Stimulated activated CD4-positive, alpha-beta T cell treated with anti-CD3 and anti-CD28 coated beads, Interleukin-2, amount 100 ng/mL, for 24 hours (primary cell): ENCODE data around the gene MXRA7.

Experiments used
- DNase-seq, 2 donors: peaks; one replicate each; pipeline ENCODE4 v3.0.0-alpha.2; 2020

The MXRA7 gene

DNA sequence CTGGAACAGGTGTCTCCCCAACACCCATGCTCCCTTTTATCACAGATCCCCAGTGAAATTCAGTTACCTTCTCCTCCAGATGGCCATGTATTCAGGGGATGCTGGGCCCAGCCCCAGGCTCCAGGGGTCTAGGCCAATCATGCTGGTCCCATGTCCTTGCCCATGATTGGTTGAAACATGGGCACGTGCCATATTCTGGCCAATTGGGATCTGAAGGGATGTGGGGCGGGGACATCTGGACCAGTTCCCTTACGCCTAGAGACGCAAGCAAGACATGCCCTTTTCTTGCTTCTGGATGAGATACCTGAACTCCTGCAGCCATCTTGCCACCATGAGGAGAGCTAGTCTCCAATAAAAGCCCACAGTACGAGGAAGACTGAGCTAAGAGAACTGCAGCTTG is 36.2 kb downstream of the MXRA7 start:
- no peak for DNase-seq

DNA sequence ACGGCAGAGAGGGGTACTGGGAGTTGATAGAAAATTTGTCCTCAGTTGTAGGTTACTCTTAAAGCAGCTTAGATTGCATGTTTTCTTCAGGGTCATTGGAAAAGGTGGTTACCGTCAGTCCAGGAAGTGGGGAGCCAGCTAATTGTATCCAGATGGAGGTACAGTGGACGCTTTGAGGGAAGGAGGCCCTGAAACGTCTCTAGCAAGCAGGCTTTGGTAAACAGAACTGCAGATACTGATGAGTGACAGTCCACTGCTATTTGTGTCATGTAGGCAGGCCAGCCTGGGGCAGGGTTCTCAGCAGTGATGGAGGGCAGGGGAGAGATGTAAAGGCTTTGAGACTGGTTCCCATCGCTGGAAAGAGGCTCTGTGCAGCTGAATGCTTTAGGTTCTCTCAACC is 37.0 kb downstream of the MXRA7 start:
- DNase-seq, result no peak

DNA sequence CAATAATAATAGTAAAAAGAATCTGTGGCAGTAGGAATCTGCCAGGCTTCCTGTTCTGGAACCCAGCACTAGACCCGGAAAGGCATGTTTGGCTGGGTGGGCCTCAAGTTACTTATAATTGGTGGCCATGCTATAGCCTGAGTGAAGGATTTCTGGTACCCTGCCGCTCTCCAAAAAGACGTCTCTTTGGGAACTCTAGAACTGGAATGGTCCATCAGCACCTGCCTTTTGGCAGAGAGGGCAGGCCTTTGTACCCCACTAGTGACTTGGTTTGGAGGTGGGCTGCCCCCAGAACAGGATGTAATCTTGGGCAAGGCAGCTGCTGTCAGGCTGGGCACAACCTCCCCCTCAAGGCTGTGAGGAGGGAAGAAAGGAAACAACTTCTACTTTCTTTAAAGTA is 37.9 kb downstream of the MXRA7 start:
- no peak for DNase-seq

DNA sequence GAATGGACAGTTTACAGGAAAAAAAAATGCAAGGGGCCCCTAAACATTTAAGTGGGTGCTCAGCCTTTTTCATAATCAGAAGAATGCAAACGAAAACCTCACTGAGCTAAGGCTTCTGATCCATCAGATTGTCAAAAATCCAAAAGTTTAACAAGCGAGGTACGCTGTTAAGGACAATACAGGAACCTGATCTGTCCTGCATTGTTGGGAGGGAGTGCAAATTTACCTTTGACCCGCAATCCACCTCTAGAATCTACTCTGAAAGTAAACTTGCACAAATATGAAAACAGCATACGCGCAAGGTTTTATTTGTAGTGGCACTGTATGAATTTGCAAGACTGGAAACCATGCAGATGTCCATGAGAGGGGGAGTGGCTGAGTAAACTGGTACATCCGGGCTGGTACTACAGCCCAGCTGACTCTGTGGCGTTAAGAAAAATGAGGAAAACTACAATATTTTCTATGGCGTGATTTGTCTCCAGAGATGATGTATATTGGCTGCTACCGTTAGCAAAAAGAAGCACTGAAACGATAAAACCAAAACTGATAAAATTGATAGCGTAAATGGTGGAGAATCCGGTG is 38.4 kb downstream of the MXRA7 start:
- no peak for DNase-seq

DNA sequence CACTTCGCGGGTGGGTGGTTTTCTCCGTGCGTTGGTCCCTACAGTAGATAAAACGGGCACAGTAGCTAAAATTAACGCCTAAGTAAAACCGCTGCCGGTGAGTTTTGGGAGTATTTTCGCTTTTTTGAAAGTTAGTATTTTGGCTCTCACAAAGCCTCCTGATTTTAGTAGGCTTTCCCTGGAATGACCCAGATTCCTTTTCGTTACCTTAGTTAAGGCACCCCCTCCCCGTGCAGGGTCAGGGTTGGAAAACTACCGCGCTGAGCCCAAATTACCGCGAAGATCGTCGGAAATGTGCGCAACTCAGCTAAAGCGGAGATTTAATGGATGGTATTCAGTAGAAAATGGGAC is 38.9 kb downstream of the MXRA7 start:
- no peak for DNase-seq

DNA sequence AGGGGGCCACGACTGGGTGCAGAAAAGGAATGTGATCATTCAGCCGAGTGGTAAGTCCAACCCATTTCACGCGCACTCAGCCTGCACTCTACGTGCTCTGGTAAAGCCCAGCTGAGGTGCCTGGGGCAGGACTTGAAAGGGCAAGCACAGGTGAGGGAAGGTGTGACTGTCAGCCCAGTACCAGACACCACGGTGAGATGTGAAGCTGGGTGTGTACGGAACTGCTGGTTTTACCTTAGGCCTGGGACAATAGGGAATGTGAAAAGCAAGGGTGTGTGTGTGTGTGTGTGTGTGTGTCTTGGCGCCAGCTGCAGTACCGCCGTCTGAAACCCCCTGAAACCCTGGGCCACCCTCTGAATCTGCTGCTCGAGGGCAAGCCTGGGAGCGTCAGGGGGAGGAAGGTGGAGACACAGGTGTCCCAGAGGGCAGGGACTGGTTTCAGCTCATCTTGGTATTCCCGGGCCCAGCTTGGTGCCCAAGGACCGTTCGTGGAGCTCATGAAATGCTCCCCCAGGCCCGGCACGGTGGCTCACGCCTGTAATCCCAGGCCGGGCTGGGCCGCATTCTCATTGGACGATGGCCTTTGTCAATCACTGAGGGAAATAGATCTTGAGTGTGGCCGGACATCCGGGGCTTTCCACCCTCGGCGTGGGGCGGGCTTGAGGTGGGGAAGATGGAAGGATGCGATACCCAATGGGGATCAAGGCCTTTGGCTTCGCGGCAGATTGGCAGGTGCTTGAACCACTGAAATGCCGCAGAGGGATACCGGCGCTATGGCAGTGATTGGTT is 39.4 kb downstream of the MXRA7 start:
- peak; percentile 99 for DNase-seq

DNA sequence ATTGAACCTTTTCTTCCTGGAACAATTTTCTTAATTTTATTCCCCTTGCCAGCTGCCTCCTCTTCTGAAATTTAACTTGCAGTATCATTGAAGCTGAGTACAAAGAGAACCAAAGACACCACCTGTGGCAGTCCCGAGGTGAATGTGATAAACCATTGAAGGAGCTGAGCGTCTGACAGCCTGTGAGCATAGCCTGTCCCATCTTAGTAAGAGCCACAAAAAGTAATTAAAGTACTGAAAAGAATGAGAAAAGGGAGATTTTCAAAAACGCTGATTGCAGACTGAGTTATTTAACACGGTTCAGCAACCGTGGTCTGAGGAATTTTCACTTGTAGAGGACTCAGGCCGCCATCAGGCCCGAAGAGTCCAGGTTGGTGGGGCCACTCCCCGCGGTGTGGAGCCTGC is 40.0 kb downstream of the MXRA7 start:
- DNase-seq, result no peak

DNA sequence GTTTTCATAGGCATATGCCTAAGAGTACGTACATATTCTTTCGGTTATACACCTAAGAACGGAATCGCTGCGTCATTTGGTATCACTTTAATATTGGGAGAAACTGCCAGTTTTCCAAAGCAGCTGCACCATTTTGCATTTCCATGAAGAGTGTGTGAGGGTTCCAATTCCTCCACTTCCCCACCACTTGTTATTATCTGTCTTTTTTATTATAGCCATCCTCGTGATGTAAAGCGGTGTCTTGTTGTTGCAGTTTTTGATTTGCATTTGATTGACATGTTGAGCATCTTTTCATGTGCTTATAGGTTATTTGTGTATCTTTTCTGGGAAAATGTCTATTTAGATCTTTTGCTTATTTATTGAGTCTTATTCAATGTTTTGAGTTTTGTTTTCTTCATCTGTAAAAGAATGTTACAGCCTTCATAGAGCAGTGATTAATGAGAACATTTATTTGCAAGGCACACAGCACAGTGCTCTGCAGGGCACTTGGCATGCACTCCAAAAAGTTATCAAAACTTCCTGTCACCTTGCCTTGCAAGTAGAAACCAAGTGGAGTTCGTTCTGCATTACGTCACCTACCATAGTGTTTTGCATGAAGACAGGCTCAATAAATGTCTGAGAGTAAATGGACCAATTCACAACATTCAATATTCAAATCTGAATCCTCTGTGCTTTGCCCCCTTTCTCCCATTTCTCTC is 40.6 kb downstream of the MXRA7 start:
- DNase-seq, result no peak

DNA sequence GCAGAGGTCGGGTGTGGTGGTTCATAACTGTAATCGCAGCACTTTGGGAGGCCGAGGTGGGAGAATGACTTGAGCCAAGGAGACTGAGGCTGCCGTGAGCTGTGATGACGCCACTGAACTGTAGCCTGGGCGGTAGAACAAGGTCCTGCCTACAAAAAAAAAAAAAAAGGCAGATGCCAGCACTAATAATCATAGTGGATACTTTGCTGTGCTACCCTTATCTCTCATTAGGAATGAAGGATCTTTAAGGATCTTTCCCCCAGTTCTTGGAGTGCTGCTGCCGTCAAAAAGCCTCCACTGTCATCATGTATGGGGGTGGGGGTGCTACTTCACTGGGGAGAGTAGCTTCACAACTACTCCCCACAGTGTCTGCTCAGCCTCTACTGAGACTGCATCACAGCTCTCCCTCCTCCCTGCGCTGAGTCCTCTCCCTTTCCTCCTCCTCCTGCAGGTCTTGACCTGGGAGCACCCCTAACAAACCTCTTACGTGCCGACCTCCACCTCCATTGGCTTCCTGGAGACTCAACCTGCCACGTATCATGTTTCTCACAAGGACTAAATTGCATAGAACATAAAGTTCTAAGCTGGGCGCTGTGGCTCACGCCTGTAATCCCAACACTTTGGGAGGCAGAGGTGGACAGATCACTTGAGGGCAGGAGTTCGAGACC is 42.8 kb downstream of the MXRA7 start:
- DNase-seq, result no peak

DNA sequence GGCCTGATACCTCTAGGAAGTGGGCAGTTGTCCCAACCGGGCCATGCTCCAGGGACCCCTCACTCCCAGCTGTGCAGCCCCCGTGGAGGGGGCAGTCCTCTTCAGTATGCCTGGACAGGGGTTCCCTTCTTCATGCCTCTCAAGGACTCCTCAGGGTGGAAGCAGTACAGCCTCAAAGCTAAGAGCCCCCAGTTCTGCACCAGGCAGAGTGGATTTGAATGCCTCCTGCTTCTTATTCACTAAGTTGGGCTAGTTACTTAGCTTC is 43.3 kb downstream of the MXRA7 start:
- no peak for DNase-seq

DNA sequence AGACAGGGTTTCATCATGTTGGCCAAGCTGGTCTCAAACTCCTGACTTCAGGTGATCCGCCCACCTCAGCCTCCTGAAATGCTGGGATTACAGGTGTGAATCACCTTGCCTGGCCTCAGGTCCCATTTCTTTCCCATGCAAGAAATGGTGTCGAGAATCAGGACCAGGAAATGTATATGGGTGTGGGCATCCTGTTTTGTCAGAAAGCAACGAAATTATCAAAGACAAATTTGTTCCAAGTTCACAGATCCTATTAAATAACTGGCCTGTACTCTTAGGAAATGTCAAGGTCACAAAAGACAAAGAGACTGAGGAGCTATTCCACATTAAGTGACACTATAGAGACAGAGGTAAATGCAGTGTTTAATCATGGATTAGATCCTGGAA is 50.1 kb downstream of the MXRA7 start:
- no peak for DNase-seq

DNA sequence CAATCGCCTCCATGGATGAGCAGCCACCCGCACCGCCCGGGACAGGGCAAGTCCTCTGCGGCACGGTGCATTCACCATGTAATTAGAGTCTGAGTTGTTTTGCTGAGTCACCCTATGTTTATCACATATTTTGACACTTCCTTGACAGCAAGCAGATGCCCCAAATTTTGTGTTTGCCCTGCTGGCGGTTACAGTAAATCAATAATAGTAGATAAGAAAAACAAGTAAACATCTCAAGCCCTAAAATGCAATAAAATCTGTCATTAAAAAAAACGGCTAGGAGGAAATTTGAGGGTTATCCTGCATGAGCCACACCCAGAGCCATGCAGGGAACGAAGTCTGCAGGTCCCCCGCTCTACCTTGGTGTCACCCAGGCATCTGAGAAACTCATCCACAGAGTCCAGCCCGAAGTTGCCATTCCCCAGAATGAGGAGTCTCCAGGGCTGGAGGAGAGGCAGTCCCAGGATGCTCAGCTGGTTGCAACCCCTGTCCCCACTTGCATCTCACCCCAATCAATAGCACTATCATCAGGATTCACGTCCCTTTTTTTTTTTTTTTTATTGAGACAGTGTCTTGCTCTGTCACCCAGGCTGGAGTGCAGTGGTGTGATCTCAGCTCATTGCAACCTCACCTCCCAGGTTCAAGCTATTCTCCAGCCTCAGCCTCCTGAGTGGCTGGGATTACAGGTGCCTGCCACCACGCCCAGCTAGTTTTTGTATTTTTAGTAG is 50.7 kb downstream of the MXRA7 start:
- no peak for DNase-seq

DNA sequence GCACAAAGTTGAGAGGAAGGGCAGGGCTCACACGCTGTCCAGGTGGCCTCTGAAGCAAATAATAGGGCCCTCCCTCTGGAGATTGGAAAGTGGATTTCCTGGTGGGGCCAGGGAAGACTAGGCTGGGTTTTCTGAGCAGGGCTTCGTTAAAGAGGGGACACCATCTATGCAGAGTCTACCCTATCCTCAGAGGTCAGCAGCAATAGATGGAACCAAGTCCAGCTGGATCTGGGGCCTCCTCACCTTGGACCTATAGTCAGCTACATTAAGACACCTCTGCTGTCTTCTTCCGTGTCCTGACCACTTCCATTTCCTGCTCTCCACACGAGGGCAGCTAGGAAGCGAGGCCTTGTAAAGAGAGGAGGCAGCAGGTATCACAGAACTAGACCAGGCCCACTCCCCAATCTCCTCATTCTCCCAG is 52.5 kb downstream of the MXRA7 start:
- DNase-seq, result no peak

DNA sequence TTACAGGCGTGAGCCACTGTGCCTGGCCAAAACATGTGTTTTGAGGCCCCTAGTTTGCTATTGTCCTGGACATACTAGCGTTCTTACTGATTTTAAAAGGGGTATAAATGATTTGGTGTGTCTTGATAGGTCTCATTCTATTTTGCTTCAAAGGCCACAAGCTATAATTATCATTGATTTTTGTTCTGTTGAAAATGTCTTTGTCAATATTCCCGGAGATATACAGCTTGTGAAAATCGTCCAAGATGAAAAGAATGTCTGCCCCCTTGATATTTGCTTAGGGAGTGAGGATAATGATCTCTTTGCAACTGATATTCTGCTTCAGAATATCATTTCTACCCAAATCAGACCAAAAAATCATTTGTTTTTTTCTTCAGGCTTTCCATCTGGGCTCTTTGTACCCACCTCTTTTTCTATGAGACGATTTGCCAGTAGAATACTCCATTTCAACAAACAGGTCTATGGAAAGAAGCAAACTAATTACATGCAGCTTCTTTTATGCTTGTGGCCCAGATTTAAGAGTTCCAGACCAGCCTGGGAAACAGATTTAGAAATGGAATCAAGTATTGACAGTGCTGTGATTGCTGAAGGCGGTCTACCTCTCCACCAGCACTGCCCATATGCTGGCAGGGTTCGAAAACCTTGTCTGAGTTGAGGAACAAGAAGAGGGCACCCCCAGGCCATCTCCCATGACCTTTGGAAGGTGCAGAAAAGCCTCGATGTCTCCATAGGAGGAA is 53.1 kb downstream of the MXRA7 start:
- DNase-seq, result no peak

DNA sequence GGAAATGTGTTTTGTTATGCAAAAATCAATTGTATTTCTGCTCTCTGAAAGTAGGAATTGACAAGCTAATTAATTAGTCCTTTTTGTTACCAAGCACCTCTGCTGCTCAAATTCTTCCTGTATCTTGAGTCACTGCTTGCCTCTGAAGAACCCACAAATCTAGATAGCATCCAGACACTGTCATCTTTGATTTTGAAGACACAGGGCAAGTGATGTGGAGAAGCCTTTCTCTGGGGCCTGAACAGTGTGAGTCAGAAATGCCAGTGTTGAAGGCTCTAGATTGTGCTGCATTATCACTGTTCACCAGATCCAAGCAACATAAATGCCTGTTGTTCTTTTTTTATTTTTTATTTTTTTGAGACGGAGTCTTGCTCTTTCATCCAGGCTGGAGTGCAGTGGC is 56.4 kb downstream of the MXRA7 start:
- no peak for DNase-seq

DNA sequence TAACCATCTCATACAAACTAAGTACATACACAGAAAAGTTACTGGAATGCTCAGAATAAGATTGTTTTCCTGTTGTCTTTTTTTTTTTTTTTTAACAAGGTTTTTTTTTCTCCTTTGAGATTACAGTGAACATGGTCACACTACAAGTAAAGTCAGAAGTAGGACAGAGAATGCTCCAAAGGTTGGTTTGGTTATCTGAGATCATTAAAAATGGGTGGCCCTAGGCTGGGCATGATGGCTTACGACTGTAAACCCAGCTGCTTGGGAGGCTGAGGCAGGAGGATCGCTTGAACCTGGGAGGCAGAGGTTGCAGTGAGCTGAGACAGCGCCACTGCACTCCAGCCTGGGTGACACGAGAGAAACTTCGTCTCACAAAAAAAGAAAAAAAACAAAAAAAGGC is 60.3 kb downstream of the MXRA7 start:
- no peak for DNase-seq

DNA sequence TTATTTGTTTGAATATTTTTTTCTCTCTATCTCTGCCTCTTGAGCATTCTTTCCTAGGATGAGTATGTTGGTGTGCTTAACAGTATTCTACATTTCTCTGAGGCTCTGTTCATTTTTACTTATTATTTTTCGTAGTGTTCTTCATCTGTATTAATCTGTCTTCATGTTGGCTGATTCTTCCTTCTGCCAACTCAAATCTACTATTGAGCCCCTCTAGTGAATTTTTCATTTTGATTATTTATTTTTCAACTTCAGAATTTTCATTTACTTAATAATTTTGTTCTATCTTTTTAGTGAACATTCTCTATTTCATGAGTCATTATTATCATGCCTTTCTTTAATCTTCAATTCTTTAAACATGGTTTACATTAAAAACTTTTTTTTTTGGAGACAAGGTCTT is 64.1 kb downstream of the MXRA7 start:
- no peak for DNase-seq

DNA sequence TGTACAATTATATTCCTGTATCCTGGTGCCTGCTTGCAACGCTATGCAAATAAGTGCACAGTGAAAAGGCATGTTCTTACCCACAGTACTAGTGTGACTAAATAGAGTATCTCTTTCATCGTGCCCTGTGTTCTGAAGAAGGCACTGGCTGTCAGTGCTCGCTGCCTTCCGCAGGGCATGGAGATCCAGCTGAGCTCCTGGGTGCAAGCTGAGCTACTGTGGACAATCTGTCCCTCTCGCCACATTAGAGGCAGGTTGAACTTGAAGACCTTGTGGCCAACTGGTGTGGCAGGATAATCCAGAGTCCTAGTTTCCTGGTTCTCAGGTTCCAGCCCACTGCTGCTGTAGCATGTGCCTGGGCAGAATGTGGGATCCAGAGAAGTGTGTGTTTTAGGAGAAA is 65.3 kb downstream of the MXRA7 start:
- DNase-seq, result no peak

DNA sequence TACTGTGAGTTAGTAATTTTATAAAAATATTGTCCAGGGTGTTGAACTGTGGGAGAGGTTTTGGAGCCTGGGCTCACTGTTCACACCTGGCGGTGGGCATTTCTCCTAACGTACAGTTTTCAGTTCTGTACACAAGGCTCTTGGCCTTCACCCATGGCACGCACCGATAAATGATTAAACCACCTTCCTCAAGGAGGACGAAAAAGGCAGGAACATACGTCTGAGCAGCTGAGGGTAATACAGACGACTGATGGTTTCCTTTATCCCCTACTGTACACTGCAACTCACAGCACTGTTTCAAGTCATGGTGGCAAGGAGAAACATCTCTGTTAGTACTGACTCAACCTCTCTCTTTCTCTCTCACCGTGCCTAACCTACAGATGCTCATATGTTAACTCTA is 65.8 kb downstream of the MXRA7 start:
- no peak for DNase-seq

DNA sequence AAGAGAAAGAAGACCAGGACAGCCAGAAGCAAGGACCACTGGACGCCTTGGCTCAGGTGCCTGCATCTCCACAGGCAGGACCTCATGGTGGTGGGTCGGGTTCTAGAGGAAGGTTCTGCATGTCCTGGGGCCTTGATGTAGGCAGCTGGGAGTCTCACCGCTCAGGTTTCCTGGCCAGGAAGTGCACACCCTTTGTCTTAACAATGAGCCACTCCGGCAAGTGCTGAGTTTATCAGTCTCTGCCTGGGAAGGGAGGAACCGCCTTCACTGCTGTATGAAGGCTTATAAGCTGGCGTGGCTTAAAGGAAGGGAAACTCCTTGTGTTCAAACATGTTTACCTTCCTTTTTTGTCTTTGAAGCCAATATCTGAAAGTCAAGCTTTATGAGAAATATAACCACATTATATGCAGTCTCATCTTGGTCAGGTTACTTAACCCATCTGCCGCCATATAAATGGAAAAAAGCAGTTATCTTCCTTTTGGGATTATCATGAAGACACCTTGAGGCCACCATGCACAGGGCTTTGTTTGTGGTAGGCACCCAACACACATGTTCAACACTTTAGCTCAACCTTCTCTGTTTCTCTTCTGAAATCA is 67.1 kb downstream of the MXRA7 start, which contains the start of gene ST6GALNAC1:
Gene ST6GALNAC1 (minus strand): TSS at position 205 of the 596 bp plus-strand sequence. CDS start 119 bp downstream, at position 86.
- DNase-seq, result peak; percentile 15 to 43

DNA sequence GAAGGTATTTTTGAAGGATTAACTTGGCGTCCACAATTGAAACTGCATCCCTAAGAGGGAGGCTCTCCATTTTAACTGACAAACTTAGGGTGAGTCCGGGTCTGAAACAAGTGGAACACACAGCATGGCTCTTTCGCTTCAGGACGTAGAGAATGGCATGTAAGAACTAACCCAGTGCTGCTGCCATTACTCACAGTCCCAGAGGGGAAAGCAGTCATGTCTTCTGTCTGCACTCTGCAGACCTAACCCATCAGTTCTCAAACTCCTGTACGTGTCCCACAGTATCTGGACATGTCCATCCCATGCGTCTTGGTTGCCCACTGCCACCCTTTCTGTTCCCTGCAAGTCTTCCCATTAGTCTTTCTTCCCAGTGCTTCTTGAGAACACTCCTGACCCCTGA is 67.8 kb downstream of the MXRA7 start:
- no peak for DNase-seq

DNA sequence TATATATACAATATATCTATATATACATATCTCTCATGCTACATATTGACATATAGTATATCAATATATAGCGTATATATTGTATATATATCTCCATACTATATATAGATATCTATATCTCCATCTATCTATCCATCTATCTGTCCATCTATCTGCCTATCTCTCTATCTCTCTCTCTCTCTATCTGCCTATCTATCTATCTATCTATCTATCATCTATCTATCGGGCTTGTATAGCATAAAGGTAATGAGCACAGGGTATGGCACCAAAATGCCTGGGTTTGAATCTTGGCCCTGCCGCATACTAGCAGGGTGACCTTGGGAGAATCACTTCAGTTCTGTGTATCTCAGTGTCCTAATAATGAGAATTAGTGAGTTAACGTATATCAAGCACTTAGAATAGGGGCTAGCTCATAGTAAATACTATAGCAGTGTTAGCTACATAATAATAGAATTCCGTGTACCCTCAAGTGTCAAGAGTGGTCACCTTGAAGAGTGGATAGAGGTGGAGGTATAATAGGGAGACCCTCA is 68.7 kb downstream of the MXRA7 start:
- no peak for DNase-seq
